Measurements from ENCODE around the gene ENAM.

The ENAM gene

GRCh38 chr4:70589785-70590184, 38.8 kb upstream of the ENAM start:
- TF ChIP-seq GLIS3 (CRISPR knock-in tag; IDR thresholded peaks at IDR 0.05) (no peak), ZNF70 (CRISPR knock-in tag; IDR thresholded peaks at IDR 0.05) (no peak), CREB5 (CRISPR knock-in tag; IDR thresholded peaks at IDR 0.05; ENCODE audit: low read depth) (no peak), TOX (CRISPR knock-in tag; IDR thresholded peaks at IDR 0.05; ENCODE audit: borderline replicate concordance) (no peak), POU6F1 (CRISPR knock-in tag; IDR thresholded peaks at IDR 0.05; ENCODE audit: borderline replicate concordance, low read depth) (no peak), ESRRG (CRISPR knock-in tag; IDR thresholded peaks at IDR 0.05) (no peak), ZNF8 (CRISPR knock-in tag; IDR thresholded peaks at IDR 0.05) (no peak), PPARA (CRISPR knock-in tag; IDR thresholded peaks at IDR 0.05; ENCODE audit: borderline replicate concordance) (no peak), RARB (CRISPR knock-in tag; IDR thresholded peaks at IDR 0.05) (no peak), PATZ1 (CRISPR knock-in tag; IDR thresholded peaks at IDR 0.05; ENCODE audit: borderline replicate concordance) (no peak)
- TF ChIP-seq, protein P1, sequence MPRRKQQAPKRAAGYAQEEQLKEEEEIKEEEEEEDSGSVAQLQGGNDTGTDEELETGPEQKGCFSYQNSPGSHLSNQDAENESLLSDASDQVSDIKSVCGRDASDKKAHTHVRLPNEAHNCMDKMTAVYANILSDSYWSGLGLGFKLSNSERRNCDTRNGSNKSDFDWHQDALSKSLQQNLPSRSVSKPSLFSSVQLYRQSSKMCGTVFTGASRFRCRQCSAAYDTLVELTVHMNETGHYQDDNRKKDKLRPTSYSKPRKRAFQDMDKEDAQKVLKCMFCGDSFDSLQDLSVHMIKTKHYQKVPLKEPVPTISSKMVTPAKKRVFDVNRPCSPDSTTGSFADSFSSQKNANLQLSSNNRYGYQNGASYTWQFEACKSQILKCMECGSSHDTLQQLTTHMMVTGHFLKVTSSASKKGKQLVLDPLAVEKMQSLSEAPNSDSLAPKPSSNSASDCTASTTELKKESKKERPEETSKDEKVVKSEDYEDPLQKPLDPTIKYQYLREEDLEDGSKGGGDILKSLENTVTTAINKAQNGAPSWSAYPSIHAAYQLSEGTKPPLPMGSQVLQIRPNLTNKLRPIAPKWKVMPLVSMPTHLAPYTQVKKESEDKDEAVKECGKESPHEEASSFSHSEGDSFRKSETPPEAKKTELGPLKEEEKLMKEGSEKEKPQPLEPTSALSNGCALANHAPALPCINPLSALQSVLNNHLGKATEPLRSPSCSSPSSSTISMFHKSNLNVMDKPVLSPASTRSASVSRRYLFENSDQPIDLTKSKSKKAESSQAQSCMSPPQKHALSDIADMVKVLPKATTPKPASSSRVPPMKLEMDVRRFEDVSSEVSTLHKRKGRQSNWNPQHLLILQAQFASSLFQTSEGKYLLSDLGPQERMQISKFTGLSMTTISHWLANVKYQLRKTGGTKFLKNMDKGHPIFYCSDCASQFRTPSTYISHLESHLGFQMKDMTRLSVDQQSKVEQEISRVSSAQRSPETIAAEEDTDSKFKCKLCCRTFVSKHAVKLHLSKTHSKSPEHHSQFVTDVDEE (CRISPR knock-in tag; IDR thresholded peaks at IDR 0.05), result no peak
- TF ChIP-seq, protein P2, sequence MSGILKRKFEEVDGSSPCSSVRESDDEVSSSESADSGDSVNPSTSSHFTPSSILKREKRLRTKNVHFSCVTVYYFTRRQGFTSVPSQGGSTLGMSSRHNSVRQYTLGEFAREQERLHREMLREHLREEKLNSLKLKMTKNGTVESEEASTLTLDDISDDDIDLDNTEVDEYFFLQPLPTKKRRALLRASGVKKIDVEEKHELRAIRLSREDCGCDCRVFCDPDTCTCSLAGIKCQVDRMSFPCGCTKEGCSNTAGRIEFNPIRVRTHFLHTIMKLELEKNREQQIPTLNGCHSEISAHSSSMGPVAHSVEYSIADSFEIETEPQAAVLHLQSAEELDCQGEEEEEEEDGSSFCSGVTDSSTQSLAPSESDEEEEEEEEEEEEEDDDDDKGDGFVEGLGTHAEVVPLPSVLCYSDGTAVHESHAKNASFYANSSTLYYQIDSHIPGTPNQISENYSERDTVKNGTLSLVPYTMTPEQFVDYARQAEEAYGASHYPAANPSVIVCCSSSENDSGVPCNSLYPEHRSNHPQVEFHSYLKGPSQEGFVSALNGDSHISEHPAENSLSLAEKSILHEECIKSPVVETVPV (CRISPR knock-in tag; IDR thresholded peaks at IDR 0.05), result no peak
- ATAC-seq, result no peak

- no peak for ATAC-seq
- no peak for TF ChIP-seq PATZ1 (CRISPR knock-in tag; IDR thresholded peaks at IDR 0.05; ENCODE audit: borderline replicate concordance)
- TF ChIP-seq, protein P2 (CRISPR knock-in tag; IDR thresholded peaks at IDR 0.05), result no peak
- TF ChIP-seq RARB (CRISPR knock-in tag; IDR thresholded peaks at IDR 0.05), result no peak
- TF ChIP-seq GLIS3 (CRISPR knock-in tag; IDR thresholded peaks at IDR 0.05), result no peak
- TF ChIP-seq ISL1 (CRISPR knock-in tag; IDR thresholded peaks at IDR 0.05), result no peak
- no peak for TF ChIP-seq ZC3H10 (CRISPR knock-in tag; IDR thresholded peaks at IDR 0.05)
- TF ChIP-seq ZFP3 (CRISPR knock-in tag; IDR thresholded peaks at IDR 0.05), result no peak
- TF ChIP-seq TOX (CRISPR knock-in tag; IDR thresholded peaks at IDR 0.05; ENCODE audit: borderline replicate concordance), result no peak
- no peak for TF ChIP-seq ZNF8 (CRISPR knock-in tag; IDR thresholded peaks at IDR 0.05)
- TF ChIP-seq SNAI2 (CRISPR knock-in tag; IDR thresholded peaks at IDR 0.05), result no peak
- TF ChIP-seq ARNTL (CRISPR knock-in tag; IDR thresholded peaks at IDR 0.05; ENCODE audit: borderline replicate concordance, low read depth), result no peak
- no peak for TF ChIP-seq BACH2 (CRISPR knock-in tag; IDR thresholded peaks at IDR 0.05; ENCODE audit: borderline replicate concordance)
- TF ChIP-seq ZFP30 (CRISPR knock-in tag; IDR thresholded peaks at IDR 0.05), result no peak
- no peak for TF ChIP-seq CREB5 (CRISPR knock-in tag; IDR thresholded peaks at IDR 0.05; ENCODE audit: low read depth)
- no peak for TF ChIP-seq TCF4 (CRISPR knock-in tag; IDR thresholded peaks at IDR 0.05; ENCODE audit: borderline replicate concordance)
- TF ChIP-seq ESRRG (CRISPR knock-in tag; IDR thresholded peaks at IDR 0.05), result no peak
- TF ChIP-seq ZNF70 (CRISPR knock-in tag; IDR thresholded peaks at IDR 0.05), result no peak
These were observed 36.5 kb upstream of the ENAM start, which contains the start of gene AMBN for GRCh38 chr4:70591955-70592582. AMBN (plus strand) TSS chr4:70592256; CDS start chr4:70592359, 103 bp downstream.

Data from SK-N-SH treated with all-trans-retinoic acid at 6 μM for 48 hours (cell line).